GM18951 (cell line): ENCODE data around the gene ACADS.

ENCODE experiments used
- POLR2A ChIP-seq: IDR thresholded peaks from 4 replicates; pipeline ENCODE4 v1.6.1; 2011; ENCODE audit warnings: mild to moderate bottlenecking; ENCODE audit not compliant: insufficient read length, insufficient read depth; ENCODE audit errors: extremely low read depth
- in situ Hi-C: fragments of 300-500 bp; cut with MboI; formaldehyde crosslinking; loops from one replicate; pipeline ENCODE4 v1.12.0; 2022; ENCODE audit warnings: low sequenced_read_pairs, mixed read lengths, inconsistent platforms; ENCODE audit not compliant: unreplicated experiment

Gene ACADS

GRCh38 chr12:120740871-120741270, 15.2 kb downstream of the ACADS start:
- in situ Hi-C loops = no loop called here
- no peak for TF ChIP-seq POLR2A

GRCh38 chr12:120741476-120742421, 16.1 kb downstream of the ACADS start:
- in situ Hi-C loops = no loop called here

GRCh38 chr12:120744922-120745493, 19.4 kb downstream of the ACADS start:
- in situ Hi-C loops = no loop called here

More at GRCh38 chr12:120741476-120742421, 16.1 kb downstream of the ACADS start:
- no peak for TF ChIP-seq POLR2A

GRCh38 chr12:120748242-120748641, 22.6 kb downstream of the ACADS start:
- no peak for TF ChIP-seq POLR2A
- in situ Hi-C loops = no loop called here

More at GRCh38 chr12:120744922-120745493, 19.4 kb downstream of the ACADS start:
- TF ChIP-seq POLR2A = no peak

- in situ Hi-C loops = no loop called here
- TF ChIP-seq POLR2A = no peak
These were observed 23.6 kb downstream of the ACADS start for GRCh38 chr12:120749256-120749655.

- TF ChIP-seq POLR2A = no peak
- in situ Hi-C loops = no loop called here
These were observed 25.2 kb downstream of the ACADS start for GRCh38 chr12:120750806-120751205.

GRCh38 chr12:120751389-120751788, 25.8 kb downstream of the ACADS start:
- in situ Hi-C loops = no loop called here
- TF ChIP-seq POLR2A = no peak

GRCh38 chr12:120754792-120755191, 29.2 kb downstream of the ACADS start:
- in situ Hi-C loops = no loop called here
- no peak for TF ChIP-seq POLR2A

GRCh38 chr12:120755269-120755668, 29.6 kb downstream of the ACADS start:
- in situ Hi-C loops = no loop called here
- TF ChIP-seq POLR2A = no peak

GRCh38 chr12:120757226-120757742, 31.7 kb downstream of the ACADS start:
- in situ Hi-C loops = no loop called here

GRCh38 chr12:120757949-120758348, 32.3 kb downstream of the ACADS start:
- no peak for TF ChIP-seq POLR2A
- in situ Hi-C loops = no loop called here

More at GRCh38 chr12:120757226-120757742, 31.7 kb downstream of the ACADS start:
- no peak for TF ChIP-seq POLR2A

- TF ChIP-seq POLR2A = no peak
- in situ Hi-C loops = no loop called here
These were observed 33.4 kb downstream of the ACADS start for GRCh38 chr12:120758798-120759590.
